Ascending aorta (tissue), 2 donors: Measurements from ENCODE around the gene GALNT14. TPM values are rescaled to one million over a fixed set of nuclear protein-coding genes. Genes with fewer than 3 reads are reported as not detected.

Experiments used
- DNase-seq, 2 donors: peaks; one replicate each; pipeline ENCODE4 v3.0.0-alpha.2; 2019; ENCODE audit warnings: low spot score in 2 of 2
- H3K27ac ChIP-seq, 2 donors: fragments of 200-600 bp; sonication (generic); one replicate each; pipeline ENCODE4 v1.5.1; 2016 to 2017; ENCODE audit warnings: mild to moderate bottlenecking in 1 of 2
- H3K27me3 ChIP-seq: fragments of 200-600 bp; sonication (generic); one replicate; pipeline ENCODE4 v1.5.1; 2017
- H3K36me3 ChIP-seq, 2 donors: fragments of 200-600 bp; sonication (generic); one replicate each; pipeline ENCODE4 v1.5.1; 2016
- H3K4me1 ChIP-seq, 2 donors: fragments of 200-600 bp; sonication (generic); one replicate each; pipeline ENCODE4 v1.5.1; 2016 to 2017; ENCODE audit warnings: mild to moderate bottlenecking in 1 of 2
- H3K4me3 ChIP-seq, 2 donors: fragments of 200-600 bp; sonication (generic); one replicate each; pipeline ENCODE4 v1.5.1; 2016 to 2017; ENCODE audit warnings: mild to moderate bottlenecking in 1 of 2
- H3K9me3 ChIP-seq, 2 donors: fragments of 200-600 bp; sonication (generic); one replicate each; pipeline ENCODE4 v1.5.1; 2016
- CTCF ChIP-seq, 3 experiments: fragments of 200-600 bp in 2 of 3; fragments of 450-650 bp in 1 of 3; sonication (generic) in 2 of 3; IDR thresholded peaks; one replicate each; pipeline ENCODE4 v1.5.1; 2016 to 2019; ENCODE audit warnings: antibody characterized with exemption in 3 of 3, mild to moderate bottlenecking in 1 of 3, moderate library complexity in 1 of 3
- intact Hi-C: fragments of 100-400 bp; cut with DNase I; formaldehyde crosslinking; loops from one replicate; pipeline ENCODE4 v1.15.1; 2023
- total RNA-seq: library from RNA; depleted of rRNA; stranded (reverse); fragments of >200 nt; gene quantifications from one replicate; pipeline ENCODE4 v1.1.0, GENCODE V29; 2016

GALNT14 gene
- total RNA-seq, 1 donor from 2014 or later = not detected

GRCh38 chr2:31018280-31018679, 120.0 kb downstream of the GALNT14 start:
- H3K27me3 ChIP-seq = no peaks in the 10 kb centered on the region
- no peaks in the 10 kb centered on the region for H3K36me3 ChIP-seq
- H3K9me3 ChIP-seq = no peaks in the 10 kb centered on the region
- H3K4me1 ChIP-seq = no peaks in the 10 kb centered on the region
- H3K4me3 ChIP-seq = no peak overlapping the region
- TF ChIP-seq CTCF (IDR thresholded peaks at IDR 0.05) = no peak
- intact Hi-C loops = no loop called here
- no peak overlapping the region for H3K27ac ChIP-seq
- peak in 1 of 2 donors; percentile 5 for DNase-seq

DNA sequence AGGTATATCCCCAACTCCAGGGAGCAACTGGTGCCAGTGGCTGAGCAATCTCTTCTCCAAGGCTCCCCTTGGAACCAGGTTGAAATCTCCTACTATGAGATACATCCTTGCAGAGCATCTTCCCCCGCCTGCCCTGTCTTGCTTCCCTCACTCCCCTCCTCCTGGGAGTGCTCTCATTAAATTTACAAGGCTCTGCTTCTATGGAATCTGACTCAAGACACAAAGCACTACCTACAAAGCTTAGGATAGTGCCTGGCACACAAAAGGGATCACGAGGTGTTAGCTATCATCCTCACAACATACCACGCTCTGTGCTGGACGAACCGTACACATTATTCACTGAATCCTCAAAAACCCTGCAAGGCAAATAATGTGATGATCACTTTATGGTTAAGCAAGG, 121.6 kb downstream of the GALNT14 start:
- no peak for TF ChIP-seq CTCF (IDR thresholded peaks at IDR 0.05)
- intact Hi-C loops = no loop called here
- peak in 1 of 2 donors; percentile 27 for DNase-seq
- H3K9me3 ChIP-seq = no peaks in the 10 kb centered on the region
- no peaks in the 10 kb centered on the region for H3K4me1 ChIP-seq
- H3K27me3 ChIP-seq = no peaks in the 10 kb centered on the region
- no peak overlapping the region for H3K4me3 ChIP-seq
- H3K27ac ChIP-seq = no peak overlapping the region
- no peaks in the 10 kb centered on the region for H3K36me3 ChIP-seq

- TF ChIP-seq CTCF (IDR thresholded peaks at IDR 0.05) = no peak
- no peaks in the 10 kb centered on the region for H3K4me1 ChIP-seq
- DNase-seq = peak in 1 of 2 donors; percentile 28
- intact Hi-C loops = no loop called here
- no peaks in the 10 kb centered on the region for H3K36me3 ChIP-seq
- no peaks in the 10 kb centered on the region for H3K9me3 ChIP-seq
- H3K27me3 ChIP-seq = no peaks in the 10 kb centered on the region
- H3K4me3 ChIP-seq = no peak overlapping the region
- H3K27ac ChIP-seq = no peak overlapping the region
These were observed 123.7 kb downstream of the GALNT14 start for GRCh38 chr2:31014516-31014915.

GRCh38 chr2:31013301-31013700, 124.9 kb downstream of the GALNT14 start:
- H3K27me3 ChIP-seq = no peaks in the 10 kb centered on the region
- no peaks in the 10 kb centered on the region for H3K4me1 ChIP-seq
- peak in 1 of 2 donors; percentile 8 for DNase-seq
- H3K27ac ChIP-seq = no peak overlapping the region
- no peak for TF ChIP-seq CTCF (IDR thresholded peaks at IDR 0.05)
- no peak overlapping the region for H3K4me3 ChIP-seq
- no peaks in the 10 kb centered on the region for H3K36me3 ChIP-seq
- intact Hi-C loops = no loop called here
- H3K9me3 ChIP-seq = no peaks in the 10 kb centered on the region

- H3K9me3 ChIP-seq = no peaks in the 10 kb centered on the region
- no peaks in the 10 kb centered on the region for H3K27me3 ChIP-seq
- intact Hi-C loops = no loop called here
- H3K27ac ChIP-seq = no peak overlapping the region
- DNase-seq = peak in 1 of 2 donors; percentile 16
- no peak for TF ChIP-seq CTCF (IDR thresholded peaks at IDR 0.05)
- no peaks in the 10 kb centered on the region for H3K36me3 ChIP-seq
- H3K4me1 ChIP-seq = no peaks in the 10 kb centered on the region
- no peak overlapping the region for H3K4me3 ChIP-seq
These were observed 125.8 kb downstream of the GALNT14 start for GRCh38 chr2:31012406-31012805.

DNA sequence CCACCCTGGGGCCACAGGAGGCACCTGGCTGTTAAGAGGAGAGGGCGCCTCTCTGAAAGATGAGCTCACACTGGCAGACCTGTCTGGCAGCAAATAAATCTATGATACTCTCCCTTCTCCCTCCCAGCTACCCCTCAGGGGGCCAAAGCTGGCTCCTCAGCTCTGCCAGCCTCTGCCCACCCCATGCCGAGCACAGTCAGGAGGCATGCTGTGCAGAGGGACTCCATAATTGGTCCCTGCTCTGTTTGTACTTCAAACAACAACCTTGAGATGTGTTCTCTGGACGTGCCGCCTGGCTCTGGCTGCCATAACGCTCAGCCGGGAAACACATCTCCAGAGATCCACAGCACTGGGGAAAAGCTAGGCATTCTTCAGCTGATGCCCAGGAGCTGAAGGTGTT, 126.7 kb downstream of the GALNT14 start:
- no peak overlapping the region for H3K27ac ChIP-seq
- H3K4me3 ChIP-seq = no peak overlapping the region
- no peak for TF ChIP-seq CTCF (IDR thresholded peaks at IDR 0.05)
- intact Hi-C loops = no loop called here
- H3K27me3 ChIP-seq = no peaks in the 10 kb centered on the region
- H3K4me1 ChIP-seq = no peaks in the 10 kb centered on the region
- H3K9me3 ChIP-seq = no peaks in the 10 kb centered on the region
- DNase-seq = no peak
- no peaks in the 10 kb centered on the region for H3K36me3 ChIP-seq
